GM19324 (cell line): ENCODE results near the gene RAB35.

Experiments used
- ATAC-seq: cut with Tn5 transposase; IDR thresholded peaks from one replicate; pipeline ENCODE4 v1.9.1; 2021; ENCODE audit warnings: mild to moderate bottlenecking, moderate library complexity; ENCODE audit not compliant: unreplicated experiment, low FRiP score

Gene RAB35

GRCh38 chr12:120109570-120110267 lies 6.8 kb downstream of the RAB35 start:
- ATAC-seq, result no peak

DNA sequence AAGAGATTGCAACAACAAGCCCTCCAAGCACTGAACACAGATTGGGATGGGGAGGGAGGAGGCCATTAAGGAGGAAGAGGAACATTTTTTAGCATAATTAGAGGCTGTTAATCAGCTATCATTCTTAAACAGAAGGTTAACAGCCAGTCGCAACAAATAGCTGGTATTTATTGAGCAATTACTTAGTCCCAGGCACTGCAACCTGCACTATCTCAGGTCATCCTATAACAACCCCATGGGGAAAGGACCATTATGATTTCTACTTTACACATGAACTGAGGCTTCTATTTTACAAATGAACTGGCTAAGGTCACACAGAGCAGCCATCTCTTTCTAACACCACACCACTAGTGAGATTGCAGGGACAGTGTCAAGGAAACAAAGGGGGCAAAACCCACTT lies 10.4 kb downstream of the RAB35 start:
- ATAC-seq, result no peak

DNA sequence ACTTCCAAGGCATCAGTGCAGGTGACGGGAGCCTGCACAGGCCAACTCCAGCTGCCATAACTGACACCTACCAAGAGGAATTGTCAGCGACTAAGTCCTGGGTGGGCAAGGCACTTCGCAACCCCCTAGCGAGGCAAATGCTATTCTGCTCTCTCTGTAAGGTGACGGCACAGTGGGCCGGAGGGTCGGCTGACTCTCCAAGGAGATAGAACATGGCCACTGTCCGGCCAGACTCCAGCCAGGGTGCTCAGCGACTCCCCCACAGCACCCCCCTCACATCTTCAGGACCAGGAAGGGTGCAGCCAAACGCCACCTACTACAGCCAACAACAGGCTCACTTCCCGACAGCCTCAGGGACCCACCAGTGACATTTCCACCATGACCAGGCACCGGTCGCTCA lies 13.2 kb downstream of the RAB35 start:
- ATAC-seq, result no peak

DNA sequence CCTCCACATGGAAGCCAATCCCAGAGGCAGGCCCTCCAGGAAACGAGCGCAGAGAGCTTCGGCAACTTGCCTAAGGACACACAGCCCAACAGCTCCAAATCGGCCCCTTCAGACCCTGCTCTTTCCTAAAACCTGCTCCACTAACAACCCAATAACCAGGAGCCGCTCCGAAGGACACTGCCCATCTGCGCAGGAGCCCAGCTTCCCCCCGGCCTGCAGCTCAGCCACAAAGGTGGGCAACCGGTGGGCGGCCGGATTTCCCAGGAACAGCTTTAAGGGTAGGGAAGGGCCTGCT lies 13.6 kb downstream of the RAB35 start:
- no peak for ATAC-seq

DNA sequence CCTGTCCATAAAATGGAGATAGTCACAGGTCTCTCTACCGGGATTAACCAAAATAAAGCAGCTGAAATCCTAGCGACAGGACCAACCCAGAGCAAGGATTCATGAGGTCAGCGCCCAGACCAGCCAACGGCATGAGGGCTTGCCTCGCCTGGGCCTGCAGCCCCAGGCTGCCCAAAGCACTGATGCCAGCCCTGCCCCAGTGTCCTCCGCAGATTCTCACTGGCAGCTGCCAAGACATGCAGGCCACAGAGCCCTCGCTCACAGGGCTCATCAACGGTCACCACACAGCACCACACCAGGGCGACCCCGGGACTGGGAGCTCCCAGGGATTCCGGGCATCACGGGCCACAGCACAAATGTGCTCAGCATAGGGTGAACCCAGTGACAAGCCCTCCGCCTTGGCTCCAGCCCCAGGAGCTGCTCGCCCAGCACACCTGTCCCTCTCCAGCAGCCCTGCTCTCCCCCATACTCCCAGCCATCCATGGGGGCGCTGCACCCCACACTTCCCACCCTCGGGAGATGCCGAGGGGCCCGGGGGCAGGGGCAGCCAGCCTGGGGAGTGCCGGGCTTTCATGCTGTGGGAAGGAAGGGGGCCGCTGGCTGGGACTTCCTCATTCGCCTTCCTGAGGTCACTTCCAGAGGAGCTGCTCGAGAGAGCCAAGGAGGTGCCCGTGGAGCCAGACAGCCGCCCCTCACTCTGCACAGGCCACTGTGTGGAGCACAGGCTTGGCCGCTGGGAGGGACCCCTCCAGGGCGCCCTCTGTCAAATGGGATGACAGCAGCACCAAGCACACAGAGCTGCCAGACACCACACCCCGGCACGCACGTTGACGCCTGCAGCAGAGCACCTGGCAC lies 14.1 kb downstream of the RAB35 start:
- no peak for ATAC-seq

DNA sequence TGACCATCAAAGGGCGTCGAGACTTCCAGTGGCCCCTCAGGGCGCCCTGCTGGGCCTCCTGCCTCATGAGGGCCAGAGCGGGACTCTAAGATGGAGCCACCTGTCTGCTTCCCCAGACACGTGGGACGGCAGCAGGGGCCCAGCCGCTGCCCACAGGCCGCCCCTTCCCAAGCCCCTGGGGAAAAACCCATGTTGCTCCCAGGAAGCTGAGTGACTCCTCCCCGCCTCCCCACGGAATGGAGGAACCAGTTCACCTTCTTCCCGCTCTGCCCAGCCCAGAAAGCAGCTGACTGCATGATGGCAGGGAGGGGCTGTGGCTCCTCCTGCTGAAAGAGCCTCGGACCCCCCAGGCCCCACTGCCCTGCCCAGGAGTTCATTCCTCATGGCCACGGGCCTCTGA lies 14.9 kb downstream of the RAB35 start:
- ATAC-seq, result no peak

DNA sequence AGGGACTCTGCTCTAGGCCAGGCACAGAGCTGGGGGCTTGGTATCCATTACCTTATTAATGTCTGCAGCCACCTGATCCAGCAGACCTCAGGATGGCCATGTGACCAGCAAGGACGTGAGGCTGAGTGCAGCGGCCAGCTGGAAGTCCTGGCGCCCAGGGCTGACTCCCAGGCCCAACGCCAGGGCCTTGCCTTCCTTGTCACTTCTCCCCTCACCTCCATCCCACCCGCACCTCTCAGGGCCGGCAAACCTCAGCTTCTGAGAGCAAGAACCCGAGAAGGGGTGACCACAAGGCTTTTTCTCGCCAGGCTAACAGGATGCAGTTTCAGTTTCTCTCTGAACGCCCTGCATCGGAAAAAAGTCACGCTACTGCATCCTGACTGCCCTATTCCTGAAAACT lies 15.4 kb downstream of the RAB35 start:
- no peak for ATAC-seq

GRCh38 chr12:120100630-120101029 lies 15.9 kb downstream of the RAB35 start:
- no peak for ATAC-seq

GRCh38 chr12:120099738-120100137 lies 16.8 kb downstream of the RAB35 start:
- ATAC-seq, result no peak

DNA sequence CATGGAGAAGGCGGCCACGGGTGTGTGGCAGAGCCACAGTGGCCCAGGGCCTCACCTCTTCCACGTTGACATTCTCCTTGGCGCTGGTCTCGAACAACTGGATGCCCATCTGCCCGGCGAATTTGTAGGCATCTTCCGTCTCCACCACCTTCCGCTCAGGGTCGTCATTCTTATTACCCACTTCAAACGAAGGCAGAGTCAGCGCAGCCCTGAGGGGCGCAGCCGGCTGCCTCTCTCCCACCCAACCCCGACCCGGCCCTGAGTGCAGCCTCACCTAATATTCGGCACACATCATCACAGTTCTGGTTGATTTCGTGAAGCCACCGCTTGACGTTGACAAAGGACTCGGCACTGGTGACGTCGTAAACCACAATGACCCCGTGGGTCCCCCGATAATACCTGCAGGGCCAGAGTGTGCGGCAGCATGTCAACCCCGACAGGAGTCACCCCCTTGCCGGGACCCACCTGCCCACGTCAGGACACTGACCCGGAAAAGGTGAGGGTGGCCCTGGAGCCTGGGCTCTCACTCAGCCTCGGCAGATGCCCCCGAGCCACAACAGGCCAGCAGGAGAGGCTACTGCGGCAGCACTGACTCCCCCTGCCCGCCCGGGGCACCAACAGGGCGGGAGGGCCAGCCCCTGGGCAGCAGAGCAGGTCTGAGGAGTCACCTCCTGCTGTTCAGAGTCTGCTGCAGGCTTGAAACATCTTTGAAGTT lies 17.6 kb downstream of the RAB35 start:
- no peak for ATAC-seq

- ATAC-seq, result no peak
Observed at GRCh38 chr12:120096671-120097202, 19.8 kb downstream of the RAB35 start.

DNA sequence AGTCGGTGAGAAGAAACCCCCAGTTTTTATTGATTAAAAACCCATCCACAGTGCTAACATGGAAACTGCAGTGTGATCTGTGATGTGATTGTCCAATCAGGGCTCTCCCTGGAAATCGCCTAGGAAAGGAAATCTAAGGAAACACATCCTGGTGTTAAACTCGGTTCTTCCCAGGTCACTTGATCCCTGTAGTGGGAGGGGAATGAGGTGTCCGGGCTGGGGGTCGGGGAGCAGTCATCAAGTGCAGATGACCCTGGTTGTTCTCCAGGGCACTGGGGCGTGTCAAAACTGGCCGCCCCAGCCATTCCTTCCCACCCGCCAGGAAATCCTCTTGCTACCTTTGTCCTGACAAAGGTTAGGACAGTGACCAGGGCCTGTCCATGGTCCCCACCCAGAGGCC lies 20.8 kb downstream of the RAB35 start:
- no peak for ATAC-seq

GRCh38 chr12:120095331-120095730 lies 21.2 kb downstream of the RAB35 start:
- ATAC-seq, result no peak

- ATAC-seq, result no peak
Observed at GRCh38 chr12:120094485-120094884, 22.1 kb downstream of the RAB35 start.

- no peak for ATAC-seq
Observed at GRCh38 chr12:120093592-120094355, 22.8 kb downstream of the RAB35 start.

DNA sequence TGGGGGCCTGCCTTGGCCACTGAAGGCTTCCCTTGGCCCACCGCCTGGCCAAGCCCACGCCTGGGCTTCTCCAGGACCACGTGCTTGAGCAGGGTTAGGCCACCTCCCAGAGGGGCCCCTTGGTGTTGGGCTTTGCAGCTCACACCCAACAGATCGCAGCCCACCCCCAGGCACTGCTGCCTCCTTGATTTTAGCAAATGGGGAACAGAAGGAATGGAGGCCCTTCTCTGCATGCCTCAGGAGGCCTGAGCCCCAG lies 23.3 kb downstream of the RAB35 start:
- ATAC-seq, result no peak

- ATAC-seq, result no peak
Observed at GRCh38 chr12:120092551-120093335, 23.8 kb downstream of the RAB35 start.

DNA sequence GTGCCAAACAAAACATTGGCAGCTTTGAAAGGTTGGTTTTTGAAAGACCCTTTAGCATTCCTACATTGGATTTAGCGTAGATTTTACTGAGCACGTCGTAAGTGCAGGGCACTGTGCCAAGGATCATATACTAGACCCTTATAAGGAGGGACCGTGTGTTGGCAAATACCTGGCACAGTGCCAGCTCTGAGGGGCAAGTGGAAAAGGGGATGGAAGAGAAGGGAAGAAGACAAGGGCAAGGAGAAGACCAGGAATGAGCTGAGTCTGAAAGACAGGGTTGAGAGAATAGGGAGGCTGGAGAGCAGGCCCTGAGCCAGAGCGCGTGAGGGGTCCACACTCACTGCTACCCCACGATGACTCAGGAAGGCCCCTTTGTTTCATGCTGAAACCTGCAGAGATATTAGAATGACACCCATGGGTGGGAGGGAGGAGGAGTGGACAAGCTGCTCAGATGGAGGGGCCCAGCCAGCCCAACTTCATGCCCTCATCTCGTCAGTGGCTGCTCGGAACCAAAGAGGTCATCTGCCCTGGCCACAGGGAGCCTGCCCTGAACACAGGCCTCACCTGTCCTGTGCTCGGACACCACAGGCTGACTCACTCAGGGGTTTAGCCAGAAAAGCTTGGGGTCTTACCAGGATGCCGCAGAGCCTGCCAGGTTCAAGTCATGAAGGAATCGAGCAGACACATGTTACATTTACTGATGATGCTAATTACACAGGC lies 25.0 kb downstream of the RAB35 start:
- ATAC-seq, result no peak

GRCh38 chr12:120090626-120091295 lies 25.8 kb downstream of the RAB35 start:
- ATAC-seq, result no peak
